HEK293T (cell line): ENCODE results near the gene TRAPPC10.

Experiments
- FOXA1 ChIP-seq: fragments of 450-650 bp; IDR thresholded peaks from 2 replicates; pipeline ENCODE4 v1.6.1; 2016; ENCODE audit warnings: mild to moderate bottlenecking
- SUZ12 ChIP-seq: fragments of 450-650 bp; IDR thresholded peaks from 2 replicates; pipeline ENCODE4 v1.6.1; 2016; ENCODE audit warnings: mild to moderate bottlenecking

- TF ChIP-seq SUZ12 = no peak
- no peak for TF ChIP-seq FOXA1
Observed at GRCh38 chr21:44006656-44007055, 5.5 kb upstream of the TRAPPC10 start.
